HUDEP-2 (cell line): ENCODE measurements around the gene MALSU1.

Experiments
- DNase-seq, 76 experiments: peaks; one replicate each; lab custom pipeline; 2025; ENCODE audit not compliant: unreplicated experiment in 76 of 76; lab: John Stamatoyannopoulos, UW

The MALSU1 gene

DNA sequence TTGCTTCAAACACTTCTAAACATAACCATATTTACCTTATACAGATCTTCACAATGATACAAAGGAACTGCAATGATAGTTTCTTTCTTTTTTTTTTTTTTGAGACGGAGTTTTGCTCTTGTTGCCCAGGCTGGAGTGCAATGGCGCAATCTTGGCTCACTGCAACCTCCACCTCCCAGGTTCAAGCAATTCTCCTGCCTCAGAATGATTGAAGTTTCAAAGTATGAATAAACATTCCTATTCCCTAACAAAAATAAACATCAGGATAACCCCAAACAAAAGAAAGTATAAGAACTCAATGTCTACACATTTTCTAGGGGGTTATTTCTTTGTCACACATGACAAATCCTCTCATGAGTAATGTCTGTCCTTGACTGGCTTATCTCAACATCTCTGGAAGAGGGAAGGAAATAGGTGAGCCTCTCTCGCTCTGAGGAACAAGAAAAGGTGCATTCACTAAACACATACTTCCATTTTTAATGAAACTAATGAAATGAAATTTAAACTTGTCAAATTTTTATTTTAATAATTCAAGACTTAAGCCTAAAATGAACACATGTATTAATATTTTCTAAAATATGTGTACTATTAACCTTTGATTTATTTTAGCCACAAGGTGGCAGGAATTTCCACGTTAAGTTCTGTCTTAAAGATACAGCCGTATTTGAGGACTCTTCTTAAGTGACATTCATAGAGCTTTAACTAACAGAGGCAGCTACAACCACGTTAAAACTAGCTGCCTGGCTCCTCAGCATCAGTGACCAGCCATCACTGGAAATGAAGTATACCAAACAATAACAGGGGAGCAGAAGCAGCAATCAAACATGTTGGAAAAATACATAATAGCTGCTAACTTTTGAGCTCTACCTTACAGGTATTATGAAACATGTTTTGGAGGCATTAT is 58.3 kb downstream of the MALSU1 start:
- DNase-seq = peak in 12 of 76 experiments; percentile 10 to 53 (median 26)

DNA sequence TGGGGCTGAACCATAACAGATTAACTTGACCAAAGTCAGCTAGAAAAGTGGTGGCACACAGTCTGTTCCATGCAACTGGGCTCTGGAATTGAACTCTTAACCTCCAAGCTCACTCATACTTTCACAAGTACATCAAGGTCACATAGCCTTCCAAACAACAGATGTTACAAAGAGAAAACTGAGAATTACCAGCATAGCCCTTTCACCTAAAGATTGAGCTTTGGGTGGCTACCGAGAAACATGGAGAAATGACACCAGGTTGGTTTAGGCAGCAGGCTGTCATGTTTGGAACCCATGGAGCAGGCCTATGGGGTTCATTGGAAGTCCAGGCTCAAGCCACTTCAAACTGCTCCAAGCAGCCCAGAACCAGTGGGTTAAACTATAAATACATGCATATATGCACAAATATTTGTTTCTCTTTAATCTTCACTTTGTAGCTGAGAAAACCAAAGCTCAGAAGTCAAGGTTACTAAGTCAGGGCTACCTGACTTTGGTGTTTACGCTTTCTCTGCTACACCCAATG is 59.1 kb downstream of the MALSU1 start:
- DNase-seq = no peak
